H1 (cell line): ENCODE measurements around the gene SLC25A31.

Experiments
- CBX8 ChIP-seq: fragments of 300-800, 300-1000 bp; sonication (generic); IDR thresholded peaks from 2 replicates; pipeline ENCODE4 v1.7.1; 2016; ENCODE audit warnings: low read depth, low read length, borderline replicate concordance
- CTCF ChIP-seq, 3 experiments: IDR thresholded peaks; 1 replicate in 2 of 3; 2 replicates in 1 of 3; pipeline versions ENCODE4 v1.5.1 to v1.6.1; 2011; ENCODE audit warnings: low read length in 3 of 3, mild to moderate bottlenecking in 3 of 3, inconsistent platforms in 2 of 3, low read depth in 1 of 3, moderate library complexity in 1 of 3; ENCODE audit not compliant: insufficient read depth in 1 of 3; ENCODE audit errors: control extremely low read depth in 1 of 3
- EZH2 ChIP-seq: fragments of 200-600 bp; sonication (generic); IDR thresholded peaks from 2 replicates; pipeline ENCODE4 v1.7.1; 2012; ENCODE audit warnings: low read depth, mild to moderate bottlenecking, moderate library complexity, low read length, inconsistent platforms; ENCODE audit not compliant: severe bottlenecking
- HDAC6 ChIP-seq: IDR thresholded peaks from one replicate; pipeline ENCODE4 v1.7.1; 2012; ENCODE audit warnings: low read depth, mild to moderate bottlenecking, inconsistent platforms, low read length, moderate library complexity
- JUND ChIP-seq: IDR thresholded peaks from 2 replicates; pipeline ENCODE4 v1.6.1; 2011; ENCODE audit warnings: mild to moderate bottlenecking, improper control_type of control experiment, low read length
- MAFK ChIP-seq: IDR thresholded peaks from 2 replicates; pipeline ENCODE4 v1.6.1; 2012; ENCODE audit warnings: low read depth, mild to moderate bottlenecking, improper control_type of control experiment, low read length
- RAD21 ChIP-seq, 2 experiments: IDR thresholded peaks in 1 of 2; conservative IDR thresholded peaks in 1 of 2; 2 replicates each; pipeline ENCODE4 v1.6.1; 2011; ENCODE audit warnings: low read depth in 2 of 2, low read length in 2 of 2, improper control_type of control experiment in 1 of 2, inconsistent platforms in 1 of 2, mild to moderate bottlenecking in 1 of 2, moderate library complexity in 1 of 2
- SRF ChIP-seq: IDR thresholded peaks from 2 replicates; pipeline ENCODE4 v1.6.1; 2011; ENCODE audit warnings: mild to moderate bottlenecking, low read depth, low read length, moderate library complexity
- TAF1 ChIP-seq: IDR thresholded peaks from 2 replicates; pipeline ENCODE4 v1.6.1; 2011; ENCODE audit warnings: mild to moderate bottlenecking, low read depth, low read length
- TEAD4 ChIP-seq: IDR thresholded peaks from 2 replicates; pipeline ENCODE4 v1.6.1; 2012; ENCODE audit warnings: low read depth, low read length, inconsistent platforms, mixed read lengths

- TF ChIP-seq TEAD4, result no peak
- TF ChIP-seq CTCF (IDR thresholded peaks at IDR 0.05; ENCODE audit: control extremely low read depth in 1 of 3, insufficient read depth in 1 of 3, low read depth in 1 of 3, low read length in 3 of 3), result no peak
- no peak for TF ChIP-seq EZH2
- no peak for TF ChIP-seq TAF1
- no peak for TF ChIP-seq SRF
- no peak for TF ChIP-seq JUND
- TF ChIP-seq CBX8, result no peak
- TF ChIP-seq RAD21 (IDR thresholded peaks at IDR 0.05 in 1 of 2, conservative IDR thresholded peaks at IDR 0.05 in 1 of 2; ENCODE audit: low read depth in 2 of 2, low read length in 2 of 2), result no peak
- TF ChIP-seq MAFK, result no peak
- no peak for TF ChIP-seq HDAC6
Observed at GRCh38 chr4:127759228-127759820, 29.1 kb downstream of the SLC25A31 start.
